Gastroesophageal sphincter (tissue), 3 donors: ENCODE measurements around the gene PITPNB.

Source experiments
- EP300 ChIP-seq: sonication (generic); formaldehyde crosslinking; IDR thresholded peaks from one replicate; pipeline ENCODE4 v1.6.1; 2017; ENCODE audit warnings: antibody characterized with exemption, mild to moderate bottlenecking
- POLR2A ChIP-seq, 2 donors: fragments of 450-650 bp; IDR thresholded peaks; one replicate each; pipeline ENCODE4 v1.6.1; 2017; ENCODE audit warnings: antibody characterized with exemption in 2 of 2, mild to moderate bottlenecking in 2 of 2, moderate library complexity in 1 of 2
- TF ChIP-seq, protein P1 (sequence below), 4 experiments: fragments of 200-600 bp in 2 of 4; fragments of 450-650 bp in 2 of 4; sonication (generic) in 1 of 4; IDR thresholded peaks; one replicate each; pipeline ENCODE4 v1.5.1; 2017 to 2019; ENCODE audit warnings: antibody characterized with exemption in 4 of 4, mild to moderate bottlenecking in 2 of 4, moderate library complexity in 2 of 4

DNA sequence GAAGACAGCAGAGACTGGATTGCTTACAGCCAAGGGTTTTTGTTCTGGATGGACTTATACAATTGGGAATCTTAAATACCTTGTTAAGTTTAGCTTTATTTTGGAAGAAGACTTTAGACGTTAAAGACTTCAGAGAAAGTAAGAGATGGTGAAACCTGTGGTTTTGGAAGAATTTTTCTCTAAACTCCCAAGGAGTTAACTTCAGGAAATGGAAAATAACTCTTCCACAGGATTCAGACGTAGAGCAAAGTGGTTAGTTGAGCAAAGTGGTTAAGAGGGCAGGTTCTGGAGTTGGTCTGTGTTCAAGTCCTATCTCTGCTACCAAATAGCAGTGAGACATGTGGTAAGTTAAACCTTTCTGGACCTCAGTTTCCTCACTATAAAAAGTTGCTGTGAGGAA, 12.8 kb downstream of the PITPNB start:
- TF ChIP-seq, protein P1, sequence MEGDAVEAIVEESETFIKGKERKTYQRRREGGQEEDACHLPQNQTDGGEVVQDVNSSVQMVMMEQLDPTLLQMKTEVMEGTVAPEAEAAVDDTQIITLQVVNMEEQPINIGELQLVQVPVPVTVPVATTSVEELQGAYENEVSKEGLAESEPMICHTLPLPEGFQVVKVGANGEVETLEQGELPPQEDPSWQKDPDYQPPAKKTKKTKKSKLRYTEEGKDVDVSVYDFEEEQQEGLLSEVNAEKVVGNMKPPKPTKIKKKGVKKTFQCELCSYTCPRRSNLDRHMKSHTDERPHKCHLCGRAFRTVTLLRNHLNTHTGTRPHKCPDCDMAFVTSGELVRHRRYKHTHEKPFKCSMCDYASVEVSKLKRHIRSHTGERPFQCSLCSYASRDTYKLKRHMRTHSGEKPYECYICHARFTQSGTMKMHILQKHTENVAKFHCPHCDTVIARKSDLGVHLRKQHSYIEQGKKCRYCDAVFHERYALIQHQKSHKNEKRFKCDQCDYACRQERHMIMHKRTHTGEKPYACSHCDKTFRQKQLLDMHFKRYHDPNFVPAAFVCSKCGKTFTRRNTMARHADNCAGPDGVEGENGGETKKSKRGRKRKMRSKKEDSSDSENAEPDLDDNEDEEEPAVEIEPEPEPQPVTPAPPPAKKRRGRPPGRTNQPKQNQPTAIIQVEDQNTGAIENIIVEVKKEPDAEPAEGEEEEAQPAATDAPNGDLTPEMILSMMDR (IDR thresholded peaks at IDR 0.05), result no peak
- TF ChIP-seq EP300 (no peak), POLR2A (IDR thresholded peaks at IDR 0.05) (no peak)
